Glomerular visceral epithelial cell (primary cell): ENCODE data around the gene HDAC7.
A peak's percentile ranks its signal among the peaks of the same experiment; 100 is the strongest.

Source experiments
- DNase-seq: peaks from one replicate; pipeline ENCODE4 v3.0.0-alpha.2; 2016; ENCODE audit errors: extremely low spot score

The HDAC7 gene

DNA sequence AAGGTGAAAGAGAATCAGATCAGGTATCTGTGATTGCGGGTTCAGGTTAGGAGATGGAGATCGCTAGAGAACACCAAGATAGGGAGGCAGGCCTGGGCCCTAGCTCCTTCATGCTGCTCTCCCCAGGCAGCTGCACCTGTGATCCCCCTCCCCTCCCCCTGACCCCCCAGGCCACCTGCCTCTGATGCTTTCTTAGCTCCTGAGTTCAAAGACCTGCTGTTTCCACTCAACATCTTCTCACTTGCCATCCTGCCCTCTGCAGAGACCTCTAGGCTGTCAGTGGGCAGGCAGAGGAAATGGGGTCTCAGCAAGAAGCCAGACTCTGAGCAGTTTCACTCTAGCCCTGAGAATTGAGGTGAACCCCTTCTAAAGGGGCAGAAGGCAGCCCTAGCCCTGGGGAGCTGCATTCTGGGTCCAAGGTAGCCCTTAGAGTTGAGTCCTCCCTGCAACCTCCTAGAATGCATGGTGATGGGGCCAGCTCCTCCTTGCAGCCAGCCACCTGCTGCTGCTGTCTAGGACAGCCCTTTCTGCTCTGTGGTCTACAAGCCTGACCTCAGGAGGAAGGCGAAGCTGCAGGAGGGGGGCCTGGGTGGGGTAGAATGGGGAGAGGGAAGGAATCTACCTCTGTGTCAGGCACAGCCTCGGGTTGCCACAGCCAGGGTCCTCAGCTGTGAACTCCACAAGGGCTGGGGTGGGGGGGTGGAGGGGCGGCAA, 53.0 kb downstream of the HDAC7 start:
- no peak for DNase-seq

GRCh38 chr12:47763481-47764346, 56.0 kb downstream of the HDAC7 start:
- peak; percentile 97 for DNase-seq

DNA sequence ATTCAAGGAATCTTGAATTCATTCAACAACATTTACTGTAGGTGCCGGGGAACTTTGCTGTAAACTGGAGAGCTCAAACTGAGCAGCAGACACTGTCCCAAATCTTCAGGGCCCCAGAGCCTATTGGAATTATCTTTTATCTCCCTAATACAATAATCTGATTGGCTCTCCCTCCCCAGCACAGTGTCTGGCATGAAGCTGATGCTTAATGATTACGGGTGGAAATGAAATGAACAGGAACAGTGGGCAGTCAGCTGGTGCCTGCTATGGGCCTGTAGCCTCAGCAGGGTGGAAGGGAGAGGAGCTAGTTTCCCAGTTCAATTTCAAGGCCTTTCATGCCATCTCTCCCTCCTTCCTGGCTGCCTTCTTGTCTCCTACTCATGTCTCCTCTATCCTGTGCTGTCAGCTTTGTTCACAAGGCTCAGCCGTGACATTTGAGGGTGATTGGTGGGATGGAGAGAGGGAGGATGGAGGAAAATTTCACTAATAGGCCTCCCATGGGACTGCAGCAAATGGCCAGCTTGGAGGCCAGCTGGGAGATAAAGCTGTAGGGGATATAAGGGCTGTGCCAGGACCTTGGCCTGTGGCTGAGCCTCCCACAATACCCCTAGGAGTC, 56.7 kb downstream of the HDAC7 start:
- DNase-seq: no peak

DNA sequence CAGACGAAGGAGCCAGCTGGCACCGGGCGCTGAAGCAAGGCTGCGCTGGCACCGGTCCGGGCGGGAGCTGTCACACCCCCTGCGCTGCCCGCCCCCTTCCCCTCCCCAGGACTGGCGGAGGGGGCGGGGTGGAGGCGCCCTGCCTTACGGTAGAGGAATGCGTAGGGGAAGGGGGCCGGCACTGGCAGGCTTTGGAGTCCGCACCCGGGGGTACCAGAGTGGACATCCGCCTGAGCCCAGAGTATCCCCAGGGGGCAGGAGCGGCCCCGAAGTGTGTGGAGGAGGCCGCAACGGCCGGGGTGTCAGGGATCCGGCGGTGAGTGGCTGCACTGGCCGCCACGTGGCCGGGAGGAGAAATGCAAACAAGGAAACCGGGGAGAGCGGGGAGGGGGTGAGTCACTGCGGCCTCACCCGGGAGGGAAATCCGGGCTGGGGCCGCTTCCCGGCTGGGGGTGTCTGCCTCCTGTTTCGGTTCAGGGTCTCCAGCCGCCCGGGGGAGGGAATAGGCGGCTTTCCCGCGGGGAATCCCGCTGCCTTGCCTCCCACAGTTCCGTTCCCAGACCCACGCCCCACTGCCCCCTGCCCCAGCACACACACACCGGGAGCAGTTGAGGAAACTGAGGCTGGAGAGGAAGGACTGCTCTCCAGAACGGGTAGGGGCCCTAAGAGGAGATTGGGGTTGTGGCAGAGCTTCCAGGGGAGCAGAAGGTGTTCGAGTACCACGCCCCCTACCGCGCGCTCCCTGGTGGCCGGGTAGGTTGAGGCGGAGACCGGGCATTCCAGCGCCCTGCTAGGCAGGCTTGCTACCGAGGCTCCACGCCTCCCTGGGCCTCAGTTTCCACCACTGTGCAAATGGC, 60.6 kb downstream of the HDAC7 start, which contains the start of gene RAPGEF3:
TSS of gene RAPGEF3 (minus strand) at position 47 of the 857 bp plus-strand sequence. CDS start 324 bp downstream, outside the sequence.
- DNase-seq: peak; percentile 93

- no peak for DNase-seq
These were observed 61.2 kb downstream of the HDAC7 start for GRCh38 chr12:47758584-47758833.

- DNase-seq: no peak
These were observed 61.7 kb downstream of the HDAC7 start for GRCh38 chr12:47757840-47758583.

DNA sequence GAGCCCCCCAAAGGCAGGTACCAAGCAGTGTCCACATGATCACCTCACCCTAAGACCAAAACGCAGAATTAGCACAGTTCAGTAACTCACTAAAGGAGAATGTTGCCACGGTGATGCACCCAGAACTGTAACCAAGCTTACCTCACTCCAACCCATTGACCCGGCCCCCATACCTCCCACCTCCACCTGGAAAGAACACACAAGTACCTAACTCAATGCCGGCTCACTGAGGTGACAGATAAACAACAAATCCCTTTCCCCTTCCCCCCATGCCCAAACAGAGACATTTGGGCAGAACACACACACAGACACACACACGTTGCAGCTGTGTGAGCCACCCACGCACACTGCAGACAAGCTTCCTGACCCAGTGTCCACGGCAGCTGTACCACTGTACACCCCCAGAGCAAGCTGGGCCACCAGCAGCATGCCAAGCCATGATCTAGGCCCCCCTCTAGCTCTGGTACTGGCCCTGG, 62.3 kb downstream of the HDAC7 start:
- DNase-seq: no peak

GRCh38 chr12:47755655-47756562, 63.8 kb downstream of the HDAC7 start:
- DNase-seq: peak; percentile 42

DNA sequence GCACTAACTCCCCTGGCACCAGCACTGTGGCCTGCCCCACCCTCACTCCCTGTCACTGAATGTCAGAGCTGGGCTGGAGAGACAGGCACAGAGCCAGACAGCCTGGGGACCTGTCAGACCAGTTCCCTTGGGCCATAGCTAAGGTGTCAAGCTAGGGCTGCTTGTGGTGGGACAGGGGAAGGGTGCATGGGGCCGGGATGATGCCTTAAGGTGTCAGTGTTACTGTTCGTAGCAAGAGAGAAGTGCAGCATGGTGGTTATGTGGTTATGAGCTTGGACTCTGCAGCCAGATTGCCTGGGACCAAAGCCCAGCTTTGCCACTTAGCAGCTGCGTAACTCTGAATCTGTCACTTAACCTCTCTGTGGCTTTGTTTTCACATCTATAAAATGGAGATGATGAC, 64.8 kb downstream of the HDAC7 start:
- no peak for DNase-seq

GRCh38 chr12:47754126-47754525, 65.6 kb downstream of the HDAC7 start:
- no peak for DNase-seq

- DNase-seq: no peak
These were observed 66.4 kb downstream of the HDAC7 start for GRCh38 chr12:47753021-47754001.

DNA sequence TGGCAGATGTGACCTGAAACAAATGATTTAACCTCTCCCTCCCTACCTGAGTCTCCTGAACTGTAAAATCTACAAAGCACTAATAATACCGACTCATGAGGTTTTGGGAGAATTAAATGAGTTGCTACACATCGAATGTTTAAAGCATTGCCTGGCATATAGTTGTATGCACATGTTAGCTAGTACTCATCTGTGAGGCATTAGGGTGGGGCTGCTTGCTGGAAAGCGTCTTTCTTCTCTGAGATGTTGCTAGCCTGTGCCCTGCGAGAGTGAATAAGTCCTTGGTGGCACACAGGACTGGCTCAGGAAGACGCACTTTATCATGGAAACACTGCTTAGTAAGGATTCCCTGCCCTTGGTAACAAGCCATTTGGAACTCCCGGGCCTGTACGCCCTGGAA, 67.2 kb downstream of the HDAC7 start:
- DNase-seq: no peak

- DNase-seq: no peak
These were observed 67.6 kb downstream of the HDAC7 start for GRCh38 chr12:47752121-47752520.

GRCh38 chr12:47751561-47751960, 68.1 kb downstream of the HDAC7 start:
- DNase-seq: no peak

DNA sequence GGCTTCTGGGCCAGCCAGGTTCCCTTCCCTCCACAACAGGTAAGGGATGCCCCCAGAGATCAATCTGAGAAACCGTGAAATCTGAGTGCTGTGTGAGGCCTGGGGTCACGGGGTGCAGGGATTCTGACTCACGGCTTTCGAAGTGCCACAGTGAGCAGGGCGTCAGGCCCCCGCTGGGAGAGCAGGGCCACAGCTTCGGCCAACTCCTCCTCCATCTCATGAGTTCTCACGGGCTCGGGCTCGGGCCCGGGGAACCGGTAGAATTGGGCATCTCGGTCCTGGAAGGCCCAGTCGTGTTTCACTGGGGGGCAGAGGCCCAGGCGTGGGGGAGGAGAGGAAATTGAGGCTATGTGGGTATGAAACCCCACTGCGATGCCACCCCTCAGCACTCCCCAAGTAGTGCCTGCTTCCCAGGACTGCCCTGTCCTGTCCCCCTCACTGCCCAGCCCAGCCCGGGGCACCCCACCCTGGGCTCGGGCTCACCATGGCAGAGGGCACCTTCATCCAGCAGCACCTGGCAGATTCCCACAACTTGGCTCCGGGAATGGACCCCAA, 68.7 kb downstream of the HDAC7 start:
- DNase-seq: no peak

DNA sequence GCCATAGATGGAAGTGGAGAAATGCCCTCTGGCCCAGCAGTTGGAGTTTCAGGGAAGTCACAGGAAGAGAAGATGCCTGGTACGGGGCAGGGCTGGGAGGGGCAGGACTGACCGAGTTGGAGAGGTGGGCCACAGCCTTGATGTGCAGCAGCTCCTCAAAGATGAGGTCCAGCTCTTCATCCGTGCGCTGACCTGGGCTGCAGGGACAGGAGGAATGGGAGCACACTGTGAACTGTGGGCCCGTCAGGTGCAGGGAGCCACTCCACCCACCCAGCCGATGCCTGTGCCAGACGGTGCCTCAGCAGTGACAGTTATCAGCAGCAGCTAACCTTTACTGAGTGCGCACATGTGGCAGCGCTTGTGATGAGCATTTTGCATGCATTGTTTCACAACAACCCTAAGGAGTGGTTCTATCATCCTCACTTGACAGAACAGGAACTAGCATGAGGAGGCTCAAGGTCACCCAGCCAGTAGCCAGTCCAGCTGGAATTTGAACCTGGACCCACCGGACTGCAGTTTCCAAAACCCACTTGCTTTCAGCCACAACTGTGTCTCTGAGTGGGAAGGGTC, 69.4 kb downstream of the HDAC7 start:
- no peak for DNase-seq

GRCh38 chr12:47748899-47749298, 70.8 kb downstream of the HDAC7 start:
- DNase-seq: no peak

- no peak for DNase-seq
These were observed 71.2 kb downstream of the HDAC7 start for GRCh38 chr12:47748507-47748828.
